ENCODE measurements around the gene LAMTOR1. TPM values are rescaled to one million over a fixed set of nuclear protein-coding genes. Genes with fewer than 3 reads are reported as not detected.

Gene LAMTOR1
- total and polyA plus RNA-seq, 2 of the 8 experiments (the other 6 are each of a cell fraction or from before 2014, with no cell fraction given), result 82.1 to 160 TPM

GRCh38 chr11:72066855-72067254 lies 36.2 kb downstream of the LAMTOR1 start:
- H3K4me1 ChIP-seq (replicated peaks in 1 of 4; ENCODE audit: control insufficient read depth in 3 of 4, insufficient read depth in 4 of 4, low read length in 3 of 4), result peaks cover 0 to 3% (median under 1%) of the 10 kb centered on the region in 4 experiments; a peak in 2 of 7 replicates
- peaks cover 3% of the 10 kb centered on the region; the same call in 1 of the 2 replicates for H3K79me1 ChIP-seq (ENCODE audit: low read depth, low read length)
- CTCF ChIA-PET (ENCODE audit: partially characterized antibody), result interaction anchor here (0.6 to 2.7 kb wide), 8 partner anchors 8 to 201 kb away, joined by 3 to 18 read pairs (median 6); no protein-coding TSS in a partner anchor

More at GRCh38 chr11:72066855-72067254, 36.2 kb downstream of the LAMTOR1 start:
- Histone ChIP-seq H2AK5ac (ENCODE audit: low read depth, low read length) (no peak overlapping the region), H3K9ac (replicated peaks in 1 of 4; ENCODE audit: extremely low read depth in 1 of 4, low read depth in 3 of 4, low read length in 3 of 4) (no peak overlapping the region), H4K91ac (replicated peaks; ENCODE audit: insufficient read length, low read length) (no peak overlapping the region), H3K79me2 (ENCODE audit: control insufficient read depth in 1 of 2, insufficient read depth in 2 of 2, low read length in 2 of 2) (peaks cover under 1 to 61% of the 10 kb centered on the region in 2 experiments), H3K4ac (replicated peaks; ENCODE audit: insufficient read length, low read depth, low read length) (no peak overlapping the region), H3K23me2 (ENCODE audit: low read depth, low read length) (no peaks in the 10 kb centered on the region), H3K18ac (ENCODE audit: extremely low read depth, low read length) (no peak overlapping the region), H2BK15ac (ENCODE audit: low read length) (no peak overlapping the region), H3K23ac (ENCODE audit: insufficient read length) (no peak overlapping the region), H3K4me3 (ENCODE audit: extremely low read depth in 1 of 4, insufficient read depth in 2 of 4, low read depth in 3 of 4, low read length in 4 of 4) (no peak overlapping the region), H3K14ac (ENCODE audit: insufficient read length) (no peak overlapping the region), H4K5ac (ENCODE audit: insufficient read length, low read depth, low read length) (no peak overlapping the region), H2BK120ac (replicated peaks; ENCODE audit: low read depth, low read length) (no peak overlapping the region), H2BK12ac (ENCODE audit: low read depth, low read length) (no peak overlapping the region), H3K36me3 (ENCODE audit: control insufficient read depth in 2 of 4, insufficient read depth in 4 of 4, low read length in 3 of 4) (peaks cover 0 to 22% (median 6%) of the 10 kb centered on the region in 4 experiments; a peak in 4 of 8 replicates), H3K9me3 (ENCODE audit: insufficient read depth in 2 of 2, low read depth in 1 of 2, low read length in 1 of 2) (no peaks in the 10 kb centered on the region), H3K56ac (replicated peaks; ENCODE audit: insufficient read length, low read depth, low read length) (no peak overlapping the region), H4K20me1 (replicated peaks in 1 of 2; ENCODE audit: control insufficient read depth in 1 of 2, insufficient read depth in 2 of 2, low read length in 2 of 2) (peaks cover 3 to 4% of the 10 kb centered on the region in 2 experiments), H3K27ac (ENCODE audit: low read depth, low read length) (no peak overlapping the region), H4K8ac (ENCODE audit: extremely low read depth, insufficient read depth, low read length) (no peak overlapping the region), H2BK5ac (ENCODE audit: low read depth, low read length) (no peak overlapping the region), H3K27me3 (replicated peaks in 1 of 4; ENCODE audit: control insufficient read depth in 3 of 4, extremely low read depth in 1 of 4, insufficient read depth in 3 of 4, low read length in 3 of 4) (no peaks in the 10 kb centered on the region), H3K4me2 (ENCODE audit: insufficient read depth in 1 of 2, low read depth in 2 of 2, low read length in 2 of 2) (no peak overlapping the region), H2BK20ac (ENCODE audit: low read length) (no peak overlapping the region), H2AFZ (ENCODE audit: low read length) (no peak overlapping the region)
- POLR2A ChIA-PET (ENCODE audit: partially characterized antibody), result interaction anchor here (0.7 to 1.3 kb wide), 5 partner anchors 9 to 36 kb away, joined by 3 to 4 read pairs (median 3); no protein-coding TSS in a partner anchor
- DNase-seq (ENCODE audit: low read depth in 1 of 2, low spot score in 2 of 2) (no peak), FAIRE-seq (no peak)
- TF ChIP-seq YY1 (IDR thresholded peaks at IDR 0.05; ENCODE audit: low read depth, low read length), result no peak
- TF ChIP-seq TAF7 (optimal IDR thresholded peaks at IDR 0.05; ENCODE audit: borderline replicate concordance, low read depth, low read length), result no peak
- TF ChIP-seq EZH2 (IDR thresholded peaks at IDR 0.05; ENCODE audit: low read depth, low read length, severe bottlenecking), result no peak
- TF ChIP-seq TBP (IDR thresholded peaks at IDR 0.05; ENCODE audit: low read depth, low read length), result no peak
- no peak for TF ChIP-seq TCF12 (IDR thresholded peaks at IDR 0.05; ENCODE audit: low read depth, low read length)
- TF ChIP-seq POLR2AphosphoS5 (IDR thresholded peaks at IDR 0.05; ENCODE audit: low read depth, low read length), result no peak
- no peak for TF ChIP-seq TEAD4 (IDR thresholded peaks at IDR 0.05; ENCODE audit: low read depth, low read length)
- TF ChIP-seq CREB1 (IDR thresholded peaks at IDR 0.05), result no peak
- TF ChIP-seq SIX5 (IDR thresholded peaks at IDR 0.05; ENCODE audit: low read depth, low read length), result no peak
- TF ChIP-seq RAD21 (IDR thresholded peaks at IDR 0.05 in 1 of 2, conservative IDR thresholded peaks at IDR 0.05 in 1 of 2; ENCODE audit: low read depth in 2 of 2, low read length in 2 of 2), result no peak
- TF ChIP-seq KDM5A (IDR thresholded peaks at IDR 0.05; ENCODE audit: low read length), result no peak
- no peak for TF ChIP-seq BCL11A (IDR thresholded peaks at IDR 0.05; ENCODE audit: low read depth in 2 of 2, low read length in 2 of 2)
